Placental epithelial cell (primary cell): ENCODE measurements around the gene PKD2. TPM values are rescaled to one million over a fixed set of nuclear protein-coding genes. Genes with fewer than 3 reads are reported as not detected.

Source experiments
- small RNA-seq: library from RNA; depleted of rRNA; stranded (forward); fragments of <200 nt; gene quantifications from one replicate; pipeline ENCODE3, GENCODE V24; 2012
- total RNA-seq: library from RNA; depleted of rRNA; stranded (reverse); fragments of >200 nt; gene quantifications from 2 replicates; pipeline ENCODE4 v1.2.3, GENCODE V29; 2012

The PKD2 gene
- total RNA-seq: 53.0 and 63.2 TPM in 2 replicates

DNA sequence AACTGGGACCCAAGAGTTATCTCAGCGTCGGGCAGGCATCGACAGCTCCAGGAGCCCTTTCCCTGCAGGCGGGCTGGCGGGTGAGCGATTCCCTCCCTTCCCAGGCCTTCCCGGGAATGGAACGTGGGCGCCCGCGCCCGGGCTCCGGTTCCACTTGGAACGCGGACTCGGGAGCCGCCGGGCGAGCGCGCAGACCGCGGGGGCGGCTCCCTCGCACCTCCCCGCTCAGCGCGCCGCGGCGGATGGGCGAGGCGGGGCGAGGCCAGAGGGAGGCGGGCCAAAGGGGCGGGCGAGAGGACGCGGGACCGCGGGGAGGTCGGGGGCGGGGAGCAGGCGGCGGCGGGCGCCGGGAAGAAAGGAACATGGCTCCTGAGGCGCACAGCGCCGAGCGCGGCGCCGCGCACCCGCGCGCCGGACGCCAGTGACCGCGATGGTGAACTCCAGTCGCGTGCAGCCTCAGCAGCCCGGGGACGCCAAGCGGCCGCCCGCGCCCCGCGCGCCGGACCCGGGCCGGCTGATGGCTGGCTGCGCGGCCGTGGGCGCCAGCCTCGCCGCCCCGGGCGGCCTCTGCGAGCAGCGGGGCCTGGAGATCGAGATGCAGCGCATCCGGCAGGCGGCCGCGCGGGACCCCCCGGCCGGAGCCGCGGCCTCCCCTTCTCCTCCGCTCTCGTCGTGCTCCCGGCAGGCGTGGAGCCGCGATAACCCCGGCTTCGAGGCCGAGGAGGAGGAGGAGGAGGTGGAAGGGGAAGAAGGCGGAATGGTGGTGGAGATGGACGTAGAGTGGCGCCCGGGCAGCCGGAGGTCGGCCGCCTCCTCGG, at the start of gene PKD2:
Gene PKD2, plus strand, starts transcription at position 332 of the 818 bp plus-strand sequence. Its CDS starts 99 bp downstream, at position 431.

DNA sequence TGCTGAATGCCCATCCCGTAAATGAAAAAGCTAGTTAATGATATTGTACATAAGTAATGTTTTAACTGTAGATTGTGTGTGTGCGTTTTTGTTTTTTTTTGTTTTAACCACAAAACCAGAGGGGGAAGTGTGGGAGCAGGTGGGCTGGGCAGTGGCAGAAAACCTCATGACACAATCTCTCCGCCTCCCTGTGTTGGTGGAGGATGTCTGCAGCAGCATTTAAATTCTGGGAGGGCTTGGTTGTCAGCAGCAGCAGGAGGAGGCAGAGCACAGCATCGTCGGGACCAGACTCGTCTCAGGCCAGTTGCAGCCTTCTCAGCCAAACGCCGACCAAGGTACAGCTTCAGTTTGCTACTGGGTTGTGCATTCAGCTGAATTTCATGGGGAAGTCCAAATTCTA, 32.0 kb upstream of the PKD2 start, which contains the start of gene SPP1:
Gene SPP1, plus strand, starts transcription at position 249 of the 400 bp plus-strand sequence. CDS start 1,182 bp downstream, outside the sequence.

Small RNA genes lying within 50 kb of the gene (small RNA-seq; reads per million reads assigned to genes)
- gene RNU1-36P: 0.09 reads per million

Other genes starting within 250 kb of the PKD2 start
- gene IBSP, start 208.1 kb upstream of the PKD2 start, total RNA-seq: not detected in 2 replicates
- gene MEPE, start 174.7 kb upstream of the PKD2 start, total RNA-seq: not detected in 2 replicates
- not detected in 2 replicates for gene SPP1, start 31.9 kb upstream of the PKD2 start, total RNA-seq
- gene ABCG2, start 151.0 kb downstream of the PKD2 start, total RNA-seq: 0.79 and 5.2 TPM in 2 replicates